Esophagus squamous epithelium (tissue), 4 donors: ENCODE results near the gene NADK2.

ENCODE experiments used
- CTCF ChIP-seq, 6 experiments: fragments of 450-650 bp in 4 of 6; fragments of 200-600 bp in 2 of 6; sonication (generic) in 2 of 6; IDR thresholded peaks; one replicate each; pipeline ENCODE4 v1.5.1; 2016 to 2019; ENCODE audit warnings: antibody characterized with exemption in 6 of 6, mild to moderate bottlenecking in 4 of 6, moderate library complexity in 4 of 6
- POLR2A ChIP-seq, 4 donors: fragments of 450-650 bp; IDR thresholded peaks; one replicate each; pipeline ENCODE4 v1.6.1; 2017; ENCODE audit warnings: antibody characterized with exemption in 4 of 4, mild to moderate bottlenecking in 4 of 4, moderate library complexity in 3 of 4

GRCh38 chr5:36246036-36246800 is 4.5 kb upstream of the NADK2 start:
- TF ChIP-seq CTCF (IDR thresholded peaks at IDR 0.05) (no peak), POLR2A (IDR thresholded peaks at IDR 0.05) (no peak)
